ENCODE results near the gene UXT. TPM values are rescaled to one million over a fixed set of nuclear protein-coding genes. Genes with fewer than 3 reads are reported as not detected.

The UXT gene, protein sequence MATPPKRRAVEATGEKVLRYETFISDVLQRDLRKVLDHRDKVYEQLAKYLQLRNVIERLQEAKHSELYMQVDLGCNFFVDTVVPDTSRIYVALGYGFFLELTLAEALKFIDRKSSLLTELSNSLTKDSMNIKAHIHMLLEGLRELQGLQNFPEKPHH
- total RNA-seq (100 to 1,000 TPM; 188 to 197 TPM), total RNA-seq (40.6 to 95.5 (median 63.5) reads per million in 172 experiments)
- polyA plus RNA-seq (2013, experiment 1 of 2): 286 TPM
- polyA plus RNA-seq (2013, experiment 2 of 2): 243 TPM

DNA sequence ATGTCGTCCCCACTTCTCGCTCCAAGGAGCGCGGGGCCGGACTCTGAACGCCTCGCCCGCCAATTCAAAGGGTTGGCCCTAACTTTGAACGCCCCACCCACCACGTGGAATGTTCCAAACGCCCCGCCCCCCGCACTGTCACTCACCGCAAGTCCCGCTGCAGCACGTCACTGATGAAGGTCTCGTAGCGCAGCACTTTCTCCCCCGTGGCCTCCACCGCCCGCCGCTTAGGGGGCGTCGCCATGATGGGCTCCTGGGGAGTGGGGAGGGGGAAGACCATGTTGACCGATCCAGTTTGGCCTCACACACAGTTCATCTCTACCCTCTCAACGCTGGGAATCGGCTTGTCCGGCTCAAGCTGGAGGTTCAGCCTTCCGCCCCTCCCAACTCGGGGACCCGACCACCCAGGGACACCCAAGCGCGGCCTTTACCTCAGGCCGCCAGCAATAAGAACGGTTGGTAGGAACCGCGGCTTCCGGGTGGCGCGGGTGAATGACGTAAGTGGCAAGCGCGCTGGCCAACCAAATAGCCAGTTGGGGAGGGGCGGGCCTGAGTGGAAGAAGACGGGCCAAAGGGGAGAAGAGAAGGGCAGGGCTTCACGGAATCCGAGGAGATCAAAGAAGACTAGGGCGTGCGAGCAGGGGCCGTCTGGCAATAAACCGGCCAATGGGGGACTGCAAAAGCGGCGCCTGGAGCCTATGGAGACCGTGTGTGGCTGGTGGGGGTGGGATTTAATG lies at the start of gene UXT:
TSS of gene UXT (minus strand) at position 497 of the 737 bp plus-strand sequence. CDS start at position 244, 253 bp downstream.
- POLR2A ChIA-PET: interaction anchor here (1.2 to 1.6 kb wide), 2 partner anchors 8 to 514 kb away, joined by 4 to 7 read pairs; partner anchors contain the start of genes ELK1, NDUFB11 and RBM10

DNA sequence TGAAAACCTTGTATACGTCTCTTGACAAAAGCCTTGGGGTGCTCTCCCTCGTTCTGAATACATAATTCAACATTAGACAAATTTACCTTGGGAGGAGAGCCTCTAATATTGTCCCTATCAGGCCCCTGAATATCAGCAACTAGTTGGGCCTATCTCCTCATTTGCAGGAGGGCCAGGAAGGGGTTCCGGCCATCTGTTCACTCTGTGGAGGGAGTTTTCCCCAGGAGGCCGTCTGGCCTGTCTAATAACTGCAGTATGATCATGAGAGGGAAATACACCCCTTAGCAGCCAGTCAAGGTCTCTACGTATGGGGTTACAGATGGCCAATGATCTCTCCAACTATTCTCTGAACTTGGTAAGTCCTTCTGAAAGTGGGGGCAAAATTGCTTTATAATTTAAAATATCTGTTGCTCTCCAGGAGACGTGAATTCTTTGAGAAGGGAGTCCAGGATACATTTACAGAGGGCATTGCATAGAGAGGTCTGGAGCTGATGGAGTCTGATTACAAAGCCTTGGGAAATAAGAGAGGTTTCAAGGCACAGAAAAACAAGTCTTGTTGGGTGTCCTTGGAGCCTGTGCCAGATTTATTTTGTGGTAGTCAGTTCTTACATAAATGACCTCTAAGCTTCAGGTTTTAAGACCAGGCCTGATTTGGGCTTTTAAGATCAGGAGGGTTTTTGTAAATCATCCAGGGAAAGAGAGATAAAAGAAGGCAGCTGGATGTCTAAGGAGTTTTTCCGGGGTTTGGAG lies 48.2 kb upstream of the UXT start:
- Histone ChIP-seq H3K27ac (ENCODE audit: low read depth in 1 of 2, low read length in 2 of 2) (no peak overlapping the region), H3K27me3 (ENCODE audit: control insufficient read depth in 1 of 2, insufficient read depth in 2 of 2, low read length in 2 of 2) (no peaks in the 10 kb centered on the region), H3K4me3 (ENCODE audit: low read length) (no peak overlapping the region), H3K36me3 (ENCODE audit: insufficient read depth, low read length) (no peaks in the 10 kb centered on the region), H3K4me1 (ENCODE audit: insufficient read depth, low read length) (no peaks in the 10 kb centered on the region), H3K9me3 (ENCODE audit: control insufficient read depth in 1 of 2, insufficient read depth in 1 of 2, low read length in 2 of 2) (no peaks in the 10 kb centered on the region)
- no peak for ATAC-seq (ENCODE audit: poor library complexity)
- no peak overlapping the region for H3K27ac Mint-ChIP-seq
- H3K27me3 Mint-ChIP-seq: peaks cover 4% of the 10 kb centered on the region
- H3K4me1 Mint-ChIP-seq (ENCODE audit: low read depth): no peaks in the 10 kb centered on the region
- H3K4me3 Mint-ChIP-seq: no peak overlapping the region
- no peaks in the 10 kb centered on the region for H3K9me3 Mint-ChIP-seq
- no peaks in the 10 kb centered on the region for H3K36me3 Mint-ChIP-seq (ENCODE audit: low read depth)
- no peak for DNase-seq
- ChIA-PET POLR2A (no interaction called here), CTCF (no interaction called here)
- TF ChIP-seq, protein P1, sequence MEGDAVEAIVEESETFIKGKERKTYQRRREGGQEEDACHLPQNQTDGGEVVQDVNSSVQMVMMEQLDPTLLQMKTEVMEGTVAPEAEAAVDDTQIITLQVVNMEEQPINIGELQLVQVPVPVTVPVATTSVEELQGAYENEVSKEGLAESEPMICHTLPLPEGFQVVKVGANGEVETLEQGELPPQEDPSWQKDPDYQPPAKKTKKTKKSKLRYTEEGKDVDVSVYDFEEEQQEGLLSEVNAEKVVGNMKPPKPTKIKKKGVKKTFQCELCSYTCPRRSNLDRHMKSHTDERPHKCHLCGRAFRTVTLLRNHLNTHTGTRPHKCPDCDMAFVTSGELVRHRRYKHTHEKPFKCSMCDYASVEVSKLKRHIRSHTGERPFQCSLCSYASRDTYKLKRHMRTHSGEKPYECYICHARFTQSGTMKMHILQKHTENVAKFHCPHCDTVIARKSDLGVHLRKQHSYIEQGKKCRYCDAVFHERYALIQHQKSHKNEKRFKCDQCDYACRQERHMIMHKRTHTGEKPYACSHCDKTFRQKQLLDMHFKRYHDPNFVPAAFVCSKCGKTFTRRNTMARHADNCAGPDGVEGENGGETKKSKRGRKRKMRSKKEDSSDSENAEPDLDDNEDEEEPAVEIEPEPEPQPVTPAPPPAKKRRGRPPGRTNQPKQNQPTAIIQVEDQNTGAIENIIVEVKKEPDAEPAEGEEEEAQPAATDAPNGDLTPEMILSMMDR (IDR thresholded peaks at IDR 0.05): no peak
- intact Hi-C loops (cut with DNase I, micrococcal nuclease): no loop called here

More for the DNA sequence above, at the start of gene UXT:
- Mint-ChIP-seq H3K36me3 (ENCODE audit: low read depth) (peaks cover 31% of the 10 kb centered on the region), H3K27ac (peak within 1 kb of the TSS; percentile 97), H3K9me3 (no peaks in the 10 kb centered on the region), H3K4me3 (peak within 1 kb of the TSS; percentile 89), H3K4me1 (ENCODE audit: low read depth) (peaks cover 24% of the 10 kb centered on the region), H3K27me3 (no peaks in the 10 kb centered on the region)
- DNase-seq (peak; percentile 82 to 96 (median 87)), ATAC-seq (ENCODE audit: poor library complexity) (peak; percentile 82)
- peak within 1 kb of the TSS; percentile 94 to 99 for H3K27ac ChIP-seq (ENCODE audit: low read depth in 1 of 2, low read length in 2 of 2)
- peak within 1 kb of the TSS; percentile 77 for H3K4me3 ChIP-seq (ENCODE audit: low read length)
- H3K36me3 ChIP-seq (ENCODE audit: insufficient read depth, low read length): peaks cover 28% of the 10 kb centered on the region
- intact Hi-C loops (cut with DNase I, micrococcal nuclease): loop anchor here (1.0 to 10.0 kb wide), 7 partner anchors 174 to 1256 kb away; partner anchors contain the start of genes ZNF81 (in 2 of the 2), FTSJ1 (in 1 of the 2), NDUFB11 (in 1 of the 2) and PIM2 (in 1 of the 2)
- TF ChIP-seq, protein P1 (IDR thresholded peaks at IDR 0.05): no peak
- CTCF ChIA-PET: no interaction called here
- no peaks in the 10 kb centered on the region for H3K27me3 ChIP-seq (ENCODE audit: control insufficient read depth in 1 of 2, insufficient read depth in 2 of 2, low read length in 2 of 2)
- no peaks in the 10 kb centered on the region for H3K9me3 ChIP-seq (ENCODE audit: control insufficient read depth in 1 of 2, insufficient read depth in 1 of 2, low read length in 2 of 2)
- peaks cover 14% of the 10 kb centered on the region for H3K4me1 ChIP-seq (ENCODE audit: insufficient read depth, low read length)

DNA sequence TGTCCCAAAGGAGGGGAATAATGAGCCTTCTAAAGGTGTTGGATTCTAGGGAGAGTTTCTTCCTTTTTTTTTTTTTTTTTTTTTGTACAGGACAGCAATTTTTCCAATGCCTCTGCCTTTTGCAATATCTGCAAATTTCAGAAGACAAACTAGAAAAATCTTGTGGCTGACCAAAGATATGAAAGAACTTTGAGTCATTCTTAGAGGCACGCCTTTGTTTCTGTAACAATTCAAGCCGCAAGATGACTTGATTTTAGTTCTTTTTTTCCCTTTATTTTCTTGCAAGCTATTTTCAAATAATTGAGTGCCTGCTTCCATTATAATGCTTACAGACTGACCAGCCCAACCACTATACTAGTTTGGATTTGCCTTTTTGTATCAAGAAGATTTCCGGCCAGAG lies 47.6 kb upstream of the UXT start:
- H3K36me3 ChIP-seq (ENCODE audit: insufficient read depth, low read length): no peaks in the 10 kb centered on the region
- H3K4me1 ChIP-seq (ENCODE audit: insufficient read depth, low read length): no peaks in the 10 kb centered on the region
- H3K27me3 Mint-ChIP-seq: peaks cover 4% of the 10 kb centered on the region
- no peaks in the 10 kb centered on the region for H3K27me3 ChIP-seq (ENCODE audit: control insufficient read depth in 1 of 2, insufficient read depth in 2 of 2, low read length in 2 of 2)
- TF ChIP-seq, protein P1 (IDR thresholded peaks at IDR 0.05): no peak
- H3K27ac ChIP-seq (ENCODE audit: low read depth in 1 of 2, low read length in 2 of 2): no peak overlapping the region
- no peaks in the 10 kb centered on the region for H3K9me3 Mint-ChIP-seq
- POLR2A ChIA-PET: no interaction called here
- no peaks in the 10 kb centered on the region for H3K4me1 Mint-ChIP-seq (ENCODE audit: low read depth)
- intact Hi-C loops (cut with DNase I, micrococcal nuclease): no loop called here
- H3K9me3 ChIP-seq (ENCODE audit: control insufficient read depth in 1 of 2, insufficient read depth in 1 of 2, low read length in 2 of 2): no peaks in the 10 kb centered on the region
- ATAC-seq (ENCODE audit: poor library complexity) (no peak), DNase-seq (no peak)
- no peak overlapping the region for H3K27ac Mint-ChIP-seq
- CTCF ChIA-PET: no interaction called here
- H3K4me3 Mint-ChIP-seq: no peak overlapping the region
- H3K36me3 Mint-ChIP-seq (ENCODE audit: low read depth): no peaks in the 10 kb centered on the region
- no peak overlapping the region for H3K4me3 ChIP-seq (ENCODE audit: low read length)

All from CD4-positive, alpha-beta T cell (primary cell).